Measurements from ENCODE around the gene PKP3. TPM values are rescaled to one million over a fixed set of nuclear protein-coding genes. Genes with fewer than 3 reads are reported as not detected.
"Not testable (repeated sequence)": the region's sequence is repeated elsewhere in the genome, so short reads cannot be mapped to it uniquely, and the experiment has no call there.

Gene PKP3
- total and polyA plus RNA-seq, 7 experiments from 2014 or later, result not detected

- no peak overlapping the region for H3K4me3 Mint-ChIP-seq
- DNase-seq (no peak), ATAC-seq (no peak)
- intact Hi-C loops (cut with micrococcal nuclease), result loop anchor here in 1 of 2 donors (1.0 kb wide), 1 partner anchor 58 kb away; no protein-coding TSS in a partner anchor
- peaks cover 0 to 18% (median 8%) of the 10 kb centered on the region in 7 donors for H3K4me1 Mint-ChIP-seq
- H3K27ac Mint-ChIP-seq, result peak overlapping the region in 1 of 9 donors; percentile 16
- no peak overlapping the region for H3K27ac ChIP-seq (ENCODE audit: low read depth, low read length)
- ChIA-PET CTCF (interaction anchor here (1.1 to 4.7 kb wide), 5 partner anchors 10 to 112 kb away, joined by 3 to 38 read pairs (median 16); no protein-coding TSS in a partner anchor), POLR2A (interaction anchor here (0.9 kb wide), 1 partner anchor 112 kb away, joined by 7 read pairs; no protein-coding TSS in a partner anchor)
- H3K27me3 Mint-ChIP-seq, result peaks cover 7 to 25% (median 14%) of the 10 kb centered on the region in 5 donors
- H3K4me1 ChIP-seq (ENCODE audit: control insufficient read depth in 2 of 2, insufficient read depth in 2 of 2, low read length in 2 of 2), result peaks cover under 1 to 14% of the 10 kb centered on the region in 2 donors
- H3K36me3 Mint-ChIP-seq, result peaks cover 0 to 4% (median 0%) of the 10 kb centered on the region in 5 donors
- H3K36me3 ChIP-seq (ENCODE audit: control insufficient read depth in 2 of 3, insufficient read depth in 3 of 3, low read length in 3 of 3), result no peaks in the 10 kb centered on the region
- H3K4me3 ChIP-seq (ENCODE audit: low read length), result no peak overlapping the region
- peaks cover 0 to 7% (median 0%) of the 10 kb centered on the region in 3 experiments for H3K9me3 ChIP-seq (ENCODE audit: control insufficient read depth in 2 of 3, low read length in 3 of 3)
- peaks cover 0 to 4% of the 10 kb centered on the region in 2 donors for H3K27me3 ChIP-seq (ENCODE audit: control insufficient read depth in 2 of 2, insufficient read depth in 2 of 2, low read length in 2 of 2)
- H3K9me3 Mint-ChIP-seq, result peaks cover 0 to 7% (median 1%) of the 10 kb centered on the region in 11 donors
Measured at GRCh38 chr11:362642-363442, 31.2 kb upstream of the PKP3 start.

- H3K36me3 Mint-ChIP-seq; H3K27me3 ChIP-seq (ENCODE audit: control insufficient read depth in 2 of 2, insufficient read depth in 2 of 2, low read length in 2 of 2); H3K4me3 ChIP-seq (ENCODE audit: low read length); intact Hi-C loops (cut with micrococcal nuclease); H3K9me3 ChIP-seq (ENCODE audit: control insufficient read depth in 2 of 3, low read length in 3 of 3); H3K36me3 ChIP-seq (ENCODE audit: control insufficient read depth in 2 of 3, insufficient read depth in 3 of 3, low read length in 3 of 3); DNase-seq; H3K9me3 Mint-ChIP-seq; H3K4me3 Mint-ChIP-seq; H3K27ac ChIP-seq (ENCODE audit: low read depth, low read length); H3K27ac Mint-ChIP-seq; ATAC-seq: not testable (repeated sequence)
- Mint-ChIP-seq H3K27me3 (peaks cover 10 to 31% (median 19%) of the 10 kb centered on the region in 5 donors), H3K4me1 (peaks cover 0 to 24% (median 14%) of the 10 kb centered on the region in 7 donors)
- ChIA-PET POLR2A (interaction anchor here (0.9 kb wide), 1 partner anchor 113 kb away, joined by 7 read pairs; no protein-coding TSS in a partner anchor), CTCF (interaction anchor here (1.1 to 4.7 kb wide), 4 partner anchors 9 to 113 kb away, joined by 3 to 38 read pairs (median 12); no protein-coding TSS in a partner anchor)
- peaks cover 7 to 14% of the 10 kb centered on the region in 2 donors for H3K4me1 ChIP-seq (ENCODE audit: control insufficient read depth in 2 of 2, insufficient read depth in 2 of 2, low read length in 2 of 2)
Measured at GRCh38 chr11:363443-363805, 30.6 kb upstream of the PKP3 start.

GRCh38 chr11:363948-364761, 29.9 kb upstream of the PKP3 start:
- peaks cover 0 to 27% (median 17%) of the 10 kb centered on the region in 7 donors for H3K4me1 Mint-ChIP-seq
- ChIA-PET CTCF (interaction anchor here (1.1 to 4.7 kb wide), 4 partner anchors 9 to 114 kb away, joined by 3 to 38 read pairs (median 12); no protein-coding TSS in a partner anchor), POLR2A (interaction anchor here (0.6 to 1.5 kb wide), 4 partner anchors 42 to 113 kb away, joined by 3 to 6 read pairs (median 4); partner anchors contain the start of gene SIGIRR)
- no peak overlapping the region for H3K27ac Mint-ChIP-seq
- peak in 8 of 9 donors; percentile 47 to 63 (median 54) for DNase-seq
- H3K27me3 ChIP-seq (ENCODE audit: control insufficient read depth in 2 of 2, insufficient read depth in 2 of 2, low read length in 2 of 2), result peaks cover 3 to 7% of the 10 kb centered on the region in 2 donors
- no peak overlapping the region for H3K27ac ChIP-seq (ENCODE audit: low read depth, low read length)
- peaks cover 0 to 4% (median 0%) of the 10 kb centered on the region in 5 donors for H3K36me3 Mint-ChIP-seq
- H3K27me3 Mint-ChIP-seq, result peaks cover 10 to 33% (median 23%) of the 10 kb centered on the region in 5 donors
- peaks cover 0 to 7% (median 0%) of the 10 kb centered on the region in 3 experiments for H3K9me3 ChIP-seq (ENCODE audit: control insufficient read depth in 2 of 3, low read length in 3 of 3)
- no peak overlapping the region for H3K4me3 Mint-ChIP-seq
- H3K4me3 ChIP-seq (ENCODE audit: low read length), result no peak overlapping the region
- intact Hi-C loops (cut with micrococcal nuclease), result no loop called here
- H3K36me3 ChIP-seq (ENCODE audit: control insufficient read depth in 2 of 3, insufficient read depth in 3 of 3, low read length in 3 of 3), result no peaks in the 10 kb centered on the region
- H3K9me3 Mint-ChIP-seq, result peaks cover 0 to 7% (median 2%) of the 10 kb centered on the region in 11 donors
- ATAC-seq, result peak; percentile 84
- H3K4me1 ChIP-seq (ENCODE audit: control insufficient read depth in 2 of 2, insufficient read depth in 2 of 2, low read length in 2 of 2), result peaks cover 10 to 14% of the 10 kb centered on the region in 2 donors

GRCh38 chr11:364991-365725, 28.9 kb upstream of the PKP3 start:
- Histone ChIP-seq H3K27ac (ENCODE audit: low read depth, low read length) (no peak overlapping the region), H3K9me3 (ENCODE audit: control insufficient read depth in 2 of 3, low read length in 3 of 3) (peaks cover 0 to 7% (median 0%) of the 10 kb centered on the region in 3 experiments), H3K36me3 (ENCODE audit: control insufficient read depth in 2 of 3, insufficient read depth in 3 of 3, low read length in 3 of 3) (no peaks in the 10 kb centered on the region), H3K27me3 (ENCODE audit: control insufficient read depth in 2 of 2, insufficient read depth in 2 of 2, low read length in 2 of 2) (peaks cover 3 to 7% of the 10 kb centered on the region in 2 donors), H3K4me1 (ENCODE audit: control insufficient read depth in 2 of 2, insufficient read depth in 2 of 2, low read length in 2 of 2) (peaks cover 10% of the 10 kb centered on the region in 2 donors), H3K4me3 (ENCODE audit: low read length) (no peak overlapping the region)
- H3K27me3 Mint-ChIP-seq, result peaks cover 10 to 31% (median 25%) of the 10 kb centered on the region in 5 donors
- no peak overlapping the region for H3K4me3 Mint-ChIP-seq
- ATAC-seq (no peak), DNase-seq (no peak)
- H3K27ac Mint-ChIP-seq, result peak overlapping the region in 1 of 9 donors; percentile 30
- ChIA-PET CTCF (interaction anchor here (0.6 to 4.7 kb wide), 3 partner anchors 60 to 135 kb away, joined by 3 to 38 read pairs (median 16); no protein-coding TSS in a partner anchor), POLR2A (interaction anchor here (1.0 to 1.5 kb wide), 3 partner anchors 50 to 114 kb away, joined by 3 to 6 read pairs (median 4); partner anchors contain the start of gene SIGIRR)
- H3K36me3 Mint-ChIP-seq, result peaks cover 0 to 4% (median 0%) of the 10 kb centered on the region in 5 donors
- peaks cover 0 to 26% (median 18%) of the 10 kb centered on the region in 7 donors for H3K4me1 Mint-ChIP-seq
- H3K9me3 Mint-ChIP-seq, result peaks cover 0 to 6% (median 2%) of the 10 kb centered on the region in 11 donors
- intact Hi-C loops (cut with micrococcal nuclease), result no loop called here

- no peaks in the 10 kb centered on the region for H3K36me3 ChIP-seq (ENCODE audit: control insufficient read depth in 2 of 3, insufficient read depth in 3 of 3, low read length in 3 of 3)
- intact Hi-C loops (cut with micrococcal nuclease), result no loop called here
- peaks cover 0 to 6% (median 1%) of the 10 kb centered on the region in 11 donors for H3K9me3 Mint-ChIP-seq
- no peak overlapping the region for H3K27ac ChIP-seq (ENCODE audit: low read depth, low read length)
- ChIA-PET POLR2A (interaction anchor here (1.5 kb wide), 1 partner anchor 49 kb away, joined by 4 read pairs; the partner anchor contains the start of gene SIGIRR), CTCF (interaction anchor here (1.4 to 4.7 kb wide), 2 partner anchors 62 to 115 kb away, joined by 4 to 38 read pairs; no protein-coding TSS in a partner anchor)
- peaks cover 0 to 31% (median 18%) of the 10 kb centered on the region in 7 donors for H3K4me1 Mint-ChIP-seq
- peaks cover 3 to 7% of the 10 kb centered on the region in 2 donors for H3K27me3 ChIP-seq (ENCODE audit: control insufficient read depth in 2 of 2, insufficient read depth in 2 of 2, low read length in 2 of 2)
- H3K4me3 Mint-ChIP-seq, result no peak overlapping the region
- peaks cover 0 to 4% (median 0%) of the 10 kb centered on the region in 5 donors for H3K36me3 Mint-ChIP-seq
- H3K27ac Mint-ChIP-seq, result peak overlapping the region in 1 of 9 donors; percentile 28
- H3K4me1 ChIP-seq (ENCODE audit: control insufficient read depth in 2 of 2, insufficient read depth in 2 of 2, low read length in 2 of 2), result peaks cover 10% of the 10 kb centered on the region in 2 donors
- H3K27me3 Mint-ChIP-seq, result peaks cover 10 to 38% (median 26%) of the 10 kb centered on the region in 5 donors
- H3K4me3 ChIP-seq (ENCODE audit: low read length), result no peak overlapping the region
- DNase-seq (no peak), ATAC-seq (no peak)
- peaks cover 0 to 3% (median 0%) of the 10 kb centered on the region in 3 experiments for H3K9me3 ChIP-seq (ENCODE audit: control insufficient read depth in 2 of 3, low read length in 3 of 3)
Measured at GRCh38 chr11:365831-366230, 28.2 kb upstream of the PKP3 start.

Data from naive thymus-derived CD4-positive, alpha-beta T cell (primary cell).